ENCODE data around the gene TRIM25.

The TRIM25 gene

DNA sequence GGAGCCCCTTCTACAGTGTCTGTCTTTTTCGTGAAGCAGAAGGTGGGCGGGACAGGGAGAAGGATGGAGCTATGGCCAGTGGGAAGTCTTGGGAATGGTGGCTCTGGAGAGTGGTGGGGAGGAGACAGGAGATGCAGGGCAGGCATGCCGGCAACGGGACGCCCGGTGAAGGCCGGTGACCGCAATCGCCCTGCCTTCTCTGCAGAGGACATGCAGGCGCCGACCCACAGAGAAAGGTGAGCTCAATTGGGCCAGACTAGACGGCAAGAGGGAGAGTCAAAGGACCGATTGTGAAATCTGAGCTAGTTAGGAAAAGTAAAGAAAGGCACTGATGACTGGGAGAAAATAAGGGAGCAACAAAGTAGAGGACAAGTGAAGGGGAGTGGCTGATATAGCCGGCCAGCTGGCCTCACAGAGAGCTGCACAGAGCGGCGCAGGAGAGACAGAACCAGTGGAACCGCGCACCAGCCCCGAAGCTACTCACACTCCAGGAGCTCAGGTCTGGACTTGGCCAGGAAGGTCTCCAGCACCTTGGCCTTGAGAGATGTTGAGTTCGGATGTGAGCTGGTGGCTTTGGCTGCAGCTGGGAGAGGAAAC is 18.9 kb downstream of the TRIM25 start:
- DNase-seq (ENCODE audit: low spot score) = no peak

DNA sequence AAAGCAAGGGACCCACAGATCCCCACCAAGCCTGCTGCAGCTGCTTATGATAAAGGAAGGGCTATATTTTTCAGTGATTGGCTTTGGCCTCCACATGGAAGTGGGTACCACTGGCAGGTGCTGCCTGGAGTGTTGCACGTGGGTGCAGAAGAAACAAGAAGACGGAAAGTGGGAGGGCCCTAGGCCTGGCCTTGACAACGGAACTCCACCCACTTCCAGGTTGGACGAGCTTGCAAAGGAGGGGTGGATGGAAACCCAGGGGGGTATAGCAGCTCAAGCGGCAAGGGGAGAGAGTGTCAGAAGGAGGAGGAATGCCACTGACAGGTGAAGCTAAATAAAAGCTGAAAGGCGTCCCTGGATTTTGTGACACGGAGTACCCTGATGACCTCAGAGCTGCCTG is 20.3 kb downstream of the TRIM25 start:
- no peak for DNase-seq (ENCODE audit: low spot score)

DNA sequence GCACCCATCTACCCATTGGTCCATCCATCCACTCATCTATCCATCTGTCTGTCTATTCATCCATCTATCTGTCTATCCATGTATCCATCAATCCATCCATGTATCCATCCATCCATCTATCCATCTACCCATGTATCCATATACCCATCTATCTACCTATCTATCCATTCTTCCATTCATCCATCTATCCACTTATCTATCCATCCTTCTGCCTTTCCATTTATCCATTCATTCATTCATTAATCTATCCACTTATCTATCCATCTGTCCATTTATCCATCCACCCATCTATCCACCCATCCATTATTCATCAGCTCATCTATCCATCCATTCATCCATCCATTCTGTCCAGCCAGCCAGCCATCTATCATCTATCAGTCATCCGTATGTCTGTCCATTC is 21.5 kb downstream of the TRIM25 start:
- DNase-seq (ENCODE audit: low spot score) = no peak

DNA sequence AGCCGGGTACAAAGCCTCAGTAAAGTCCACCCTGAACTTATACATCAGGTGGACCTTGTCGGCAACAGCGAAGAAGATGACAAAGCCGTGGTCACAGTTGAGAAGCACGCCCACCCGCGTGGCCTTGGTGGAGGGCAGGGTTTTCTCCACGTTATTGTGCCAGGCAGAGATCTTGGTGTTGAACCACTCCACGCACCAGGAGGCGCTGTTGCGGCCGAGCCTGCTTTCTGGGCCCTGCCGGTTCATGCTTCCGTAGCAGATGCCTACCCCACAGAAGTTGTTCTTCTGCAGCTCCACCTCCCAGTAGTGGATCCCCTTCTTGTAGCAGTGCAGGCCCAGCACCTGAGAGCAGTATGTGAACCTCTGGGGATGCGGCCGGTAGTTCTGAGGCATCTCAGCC is 22.1 kb downstream of the TRIM25 start:
- DNase-seq (ENCODE audit: low spot score) = no peak

DNA sequence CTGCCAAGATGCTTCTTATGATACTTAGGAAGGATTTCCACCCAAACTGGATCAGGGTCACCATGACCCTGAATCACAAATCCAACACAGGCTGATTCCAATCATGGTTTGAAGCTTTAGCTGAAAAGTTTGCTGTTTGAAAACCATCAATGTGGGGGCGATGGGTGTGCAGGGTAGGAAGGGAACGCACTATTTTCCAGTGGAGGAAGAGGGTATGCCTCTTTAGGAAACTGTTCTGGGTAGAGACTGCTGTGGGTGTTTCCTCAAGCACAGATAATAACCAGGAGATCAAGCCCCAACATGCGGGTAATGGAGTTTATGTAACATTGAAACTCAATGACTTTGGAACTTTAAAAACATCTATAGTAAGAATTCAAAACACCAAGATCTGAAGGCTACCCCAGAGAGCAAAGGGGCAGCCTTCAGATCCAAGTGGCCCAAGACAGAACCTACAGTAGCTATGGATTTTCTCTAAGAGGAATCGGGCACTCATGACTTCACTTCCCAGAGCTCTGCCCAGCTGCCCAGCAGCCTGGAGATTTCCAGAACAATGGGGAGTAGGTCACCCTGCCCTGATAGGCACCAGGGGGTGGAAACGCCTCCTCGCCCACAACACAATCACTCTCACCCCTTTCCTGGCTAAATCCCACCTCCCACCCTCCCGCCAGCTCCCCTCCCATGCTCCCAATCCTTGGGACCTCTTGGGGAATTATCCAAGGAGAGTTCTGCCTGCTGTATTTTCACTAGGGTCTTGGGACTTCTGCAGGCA is 22.8 kb downstream of the TRIM25 start:
- no peak for DNase-seq (ENCODE audit: low spot score)

DNA sequence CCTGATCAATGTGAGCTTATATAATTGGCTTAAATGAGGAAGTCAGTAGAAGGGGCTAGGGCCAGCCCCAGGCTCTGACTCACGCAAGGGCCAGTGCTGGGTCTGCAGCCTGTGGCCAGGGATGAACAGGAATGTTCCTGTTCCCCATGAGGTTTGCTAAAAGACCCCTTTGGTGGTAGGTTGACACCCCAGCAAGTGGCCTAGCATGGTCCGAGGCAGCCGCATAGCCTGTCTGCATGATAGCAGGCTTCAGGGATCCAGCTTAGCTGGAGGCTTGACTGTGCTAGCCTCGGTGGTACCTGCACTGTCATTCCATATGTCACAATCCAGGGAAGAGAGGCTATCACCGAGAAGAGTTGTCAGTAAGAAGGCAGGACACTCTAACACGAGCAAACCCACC is 23.5 kb downstream of the TRIM25 start:
- DNase-seq (ENCODE audit: low spot score) = no peak

DNA sequence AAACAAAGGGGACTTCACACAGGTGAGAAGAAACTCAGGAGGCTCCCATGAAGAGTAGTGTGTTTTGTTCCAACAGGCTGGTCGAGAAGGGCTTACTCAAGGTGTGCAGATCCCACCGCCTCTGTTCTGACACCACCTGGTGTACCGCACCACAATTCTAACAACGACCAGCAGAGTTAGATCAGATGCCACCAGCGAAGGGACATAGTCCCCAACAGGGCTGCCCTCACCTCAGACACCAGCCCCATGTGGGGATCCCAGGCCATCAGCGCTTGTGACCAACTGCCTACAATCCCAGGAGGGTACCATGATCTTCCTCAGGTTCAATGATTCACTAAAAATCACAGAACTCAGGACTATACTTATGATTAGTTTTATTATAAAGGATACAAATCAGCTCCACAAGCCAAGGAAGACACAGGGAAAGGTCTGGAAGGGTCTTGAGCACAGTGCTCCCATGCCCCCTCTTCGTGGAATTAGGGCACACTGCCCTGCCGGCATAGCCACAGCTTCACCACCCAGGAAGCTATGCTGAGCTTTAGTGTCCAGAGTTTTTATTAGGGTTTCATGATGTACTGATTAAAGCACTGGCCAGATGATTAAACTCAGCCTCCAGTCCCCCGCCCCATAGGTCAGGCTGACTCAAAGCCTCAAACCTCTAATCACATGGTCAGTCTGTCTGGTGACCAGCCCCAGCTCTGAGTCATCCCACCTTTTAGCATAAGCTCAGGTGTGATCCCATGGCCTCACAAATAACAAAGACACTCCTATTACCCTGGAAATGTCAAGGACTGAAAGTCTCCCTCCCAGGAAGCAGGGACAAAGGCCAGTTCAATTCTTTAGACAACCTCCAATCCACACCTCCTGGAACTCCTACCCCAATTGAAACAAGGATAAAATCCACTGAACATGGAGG is 26.0 kb downstream of the TRIM25 start:
- no peak for DNase-seq (ENCODE audit: low spot score)

DNA sequence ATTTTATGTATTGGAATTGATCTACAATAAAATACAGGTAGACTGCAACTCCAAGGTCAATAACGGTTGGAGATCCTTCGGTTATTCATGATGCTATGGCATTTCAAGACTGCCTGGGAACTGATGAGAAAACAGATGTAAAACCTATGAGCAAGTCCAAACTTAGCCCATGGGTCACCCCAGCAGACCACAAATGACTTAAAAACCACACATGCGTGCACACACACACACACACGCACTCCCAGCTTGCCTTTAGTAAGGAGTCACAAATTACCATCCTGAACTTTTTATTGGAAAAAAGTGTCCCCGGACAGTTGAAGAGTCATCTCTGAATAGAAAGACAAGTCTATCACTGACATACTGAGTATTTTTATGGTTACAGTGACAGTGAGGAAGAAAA is 26.7 kb downstream of the TRIM25 start:
- no peak for DNase-seq (ENCODE audit: low spot score)

DNA sequence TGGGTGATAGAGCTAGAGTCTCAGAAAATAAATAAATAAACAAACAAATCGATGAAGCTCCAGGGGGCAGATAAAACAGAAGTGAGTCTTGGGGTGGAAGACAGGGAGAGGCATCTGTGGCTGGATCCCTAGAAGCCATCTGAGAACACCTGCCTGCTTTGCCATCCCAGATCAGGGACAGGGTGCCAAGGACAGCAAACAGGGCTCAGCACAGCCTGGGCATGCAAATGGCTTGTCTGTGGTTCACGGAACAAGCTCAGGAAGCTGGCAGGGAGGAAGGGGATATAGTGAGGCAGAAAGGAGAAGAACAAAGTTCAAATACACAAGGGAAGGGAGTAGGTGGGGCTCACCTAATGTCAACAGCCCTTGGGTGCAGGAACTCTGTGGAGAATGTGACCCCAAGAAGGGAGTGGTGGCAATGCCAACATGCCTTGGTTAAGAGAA is 27.5 kb downstream of the TRIM25 start:
- DNase-seq (ENCODE audit: low spot score) = no peak

DNA sequence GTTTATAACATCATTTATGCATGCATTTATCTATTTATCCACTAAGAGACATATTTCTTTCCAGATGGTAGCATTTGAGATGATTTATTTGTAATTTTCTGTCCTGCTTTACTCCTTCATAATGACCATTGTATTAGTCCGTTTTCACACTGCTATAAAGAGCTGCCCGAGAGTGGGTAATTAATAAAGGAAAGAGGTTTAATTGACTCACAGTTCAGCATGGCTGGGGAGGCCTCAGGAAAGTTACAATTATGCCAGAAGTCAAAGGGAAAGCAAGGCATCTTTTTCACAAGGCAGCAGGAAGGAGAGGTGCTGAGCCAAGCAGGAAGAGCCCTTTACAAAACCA is 28.6 kb downstream of the TRIM25 start:
- DNase-seq (ENCODE audit: low spot score) = no peak

DNA sequence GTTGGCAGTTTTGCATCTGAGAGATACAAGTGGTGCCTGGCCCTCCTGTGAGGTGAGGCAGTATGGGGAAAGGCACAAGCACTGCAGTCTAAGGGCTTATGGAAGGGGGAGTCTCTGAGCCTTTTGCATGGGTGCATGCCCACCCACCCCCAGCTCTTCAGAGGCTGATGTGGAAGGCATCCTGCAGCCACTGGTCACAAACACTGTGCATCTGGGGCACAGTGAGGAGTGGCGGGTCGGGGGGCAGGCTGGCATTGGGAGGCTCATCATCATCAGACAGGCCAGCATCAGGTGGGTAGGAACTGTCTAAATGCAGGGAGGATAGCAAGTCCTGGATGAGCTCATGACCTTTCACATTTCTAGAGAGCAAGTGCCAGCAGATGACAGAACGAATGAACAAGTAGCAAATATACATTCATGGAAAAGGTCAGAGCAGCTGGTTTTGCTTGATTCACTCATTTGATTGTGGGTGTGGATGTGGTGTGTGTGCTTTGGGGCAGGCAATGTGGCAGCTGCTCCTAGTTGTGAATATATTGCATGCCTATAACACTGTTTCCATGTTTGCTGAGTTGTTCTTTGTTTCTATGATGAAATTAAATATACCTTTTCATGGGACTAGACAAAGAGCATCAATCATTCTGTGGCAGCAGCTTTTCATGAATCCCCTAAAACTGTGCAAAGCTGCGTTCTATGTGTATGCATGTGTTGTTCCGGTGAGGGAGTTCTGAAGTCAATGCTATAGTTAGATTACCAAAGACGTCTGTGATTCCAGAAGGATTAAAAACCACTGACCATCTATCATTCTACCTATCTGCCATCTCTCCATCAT is 29.2 kb downstream of the TRIM25 start:
- no peak for DNase-seq (ENCODE audit: low spot score)

DNA sequence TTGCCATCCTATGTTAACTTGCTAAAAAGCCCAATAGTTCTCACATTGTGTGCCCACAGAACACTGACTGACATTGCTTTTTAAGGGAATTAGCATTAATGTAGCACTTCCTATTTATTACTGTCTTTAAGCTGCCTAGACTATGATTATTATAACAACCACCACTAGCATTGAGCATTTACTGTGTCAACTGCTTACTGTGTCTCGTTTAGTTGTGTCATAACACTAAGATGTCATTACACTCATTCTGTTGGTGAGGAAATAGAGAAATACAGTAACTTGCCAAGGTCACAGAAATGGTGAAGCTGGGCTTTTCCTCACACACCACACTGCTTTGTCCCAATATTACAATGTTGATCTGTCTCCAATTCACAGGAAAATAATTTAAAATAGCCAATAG is 30.2 kb downstream of the TRIM25 start:
- no peak for DNase-seq (ENCODE audit: low spot score)

DNA sequence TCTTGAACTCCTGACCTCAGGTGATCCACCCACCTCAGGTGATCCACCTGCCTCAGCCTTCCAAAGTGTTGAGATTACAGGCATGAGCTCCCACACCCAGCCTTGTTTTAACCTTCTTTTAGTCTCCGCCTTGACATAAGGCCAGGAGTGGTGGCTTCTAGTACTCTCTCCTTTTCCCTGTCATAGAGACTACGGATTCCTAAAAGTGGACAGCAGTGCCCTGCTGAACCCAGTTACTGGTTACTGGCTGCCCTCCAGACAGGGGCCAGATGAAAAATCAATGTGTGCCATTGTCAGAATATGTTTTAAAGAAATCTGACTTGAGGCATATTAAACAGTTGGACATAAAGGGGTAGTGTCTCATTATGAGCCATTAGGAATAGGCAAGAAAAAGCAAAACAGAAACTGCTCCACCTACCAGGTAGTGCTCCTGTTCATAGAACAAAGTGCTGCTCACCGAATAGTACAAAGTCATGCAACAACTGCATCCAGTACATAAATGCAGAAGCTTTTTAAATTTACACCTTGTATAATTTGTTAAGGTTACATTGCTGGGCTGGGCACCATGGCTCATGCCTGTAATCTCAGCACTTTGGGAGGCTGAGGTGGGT is 32.1 kb downstream of the TRIM25 start:
- DNase-seq (ENCODE audit: low spot score) = no peak

DNA sequence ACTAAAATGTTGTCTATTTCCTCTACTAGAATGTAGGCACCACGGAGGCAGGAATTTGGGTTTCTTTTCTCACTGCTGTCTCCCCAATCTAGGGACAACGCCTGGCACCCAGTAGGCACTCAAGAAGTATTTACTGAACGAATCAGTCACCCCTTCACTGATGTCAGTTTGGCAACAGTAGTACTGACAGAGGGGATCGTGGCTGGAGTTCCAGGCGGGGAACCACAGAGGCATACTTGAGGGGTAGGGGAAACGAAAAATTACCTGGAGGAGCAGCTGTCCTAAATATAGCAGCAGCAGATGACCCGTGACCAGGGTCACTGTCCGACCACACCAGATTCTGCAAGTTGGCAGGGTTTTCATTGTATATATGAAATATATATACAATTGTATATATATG is 33.3 kb downstream of the TRIM25 start:
- no peak for DNase-seq (ENCODE audit: low spot score)

DNA sequence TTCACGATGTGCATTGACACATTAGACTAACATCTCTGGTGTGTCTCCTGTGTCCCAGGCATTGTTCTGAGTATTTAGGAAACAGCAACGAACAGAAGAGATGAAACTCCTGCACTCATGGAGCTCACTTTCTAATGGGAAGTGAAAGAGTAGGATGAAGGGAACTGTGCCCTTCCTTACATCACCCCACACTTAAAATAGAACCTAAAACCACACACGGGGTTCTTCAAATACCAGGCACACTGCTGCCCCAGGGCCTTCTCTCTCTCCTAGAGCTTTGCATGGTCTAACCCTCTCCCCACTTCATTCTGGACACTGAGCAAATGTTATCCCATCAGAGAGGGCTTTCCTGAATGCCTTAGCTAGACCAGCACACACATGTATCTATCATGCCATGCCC is 33.7 kb downstream of the TRIM25 start:
- DNase-seq (ENCODE audit: low spot score) = no peak

DNA sequence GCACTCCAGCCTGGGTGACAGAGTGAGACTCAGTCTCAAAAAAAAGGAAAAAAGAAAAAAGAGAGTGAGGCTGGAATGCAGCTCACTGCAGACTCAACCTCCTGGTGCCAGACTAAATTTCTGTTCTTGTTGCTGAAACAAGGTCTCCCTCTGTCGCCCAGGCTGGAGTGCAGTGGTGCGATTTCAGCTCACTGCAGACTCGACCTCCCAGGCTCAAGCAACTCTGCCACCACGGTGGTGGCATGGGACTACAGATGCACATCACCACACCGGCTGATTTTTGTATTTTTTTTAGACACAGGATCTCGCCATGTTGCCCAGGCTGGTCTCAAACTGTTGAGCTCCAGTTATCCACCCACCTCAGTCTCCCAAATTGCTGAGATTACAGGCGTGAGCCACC is 34.6 kb downstream of the TRIM25 start:
- no peak for DNase-seq (ENCODE audit: low spot score)

DNA sequence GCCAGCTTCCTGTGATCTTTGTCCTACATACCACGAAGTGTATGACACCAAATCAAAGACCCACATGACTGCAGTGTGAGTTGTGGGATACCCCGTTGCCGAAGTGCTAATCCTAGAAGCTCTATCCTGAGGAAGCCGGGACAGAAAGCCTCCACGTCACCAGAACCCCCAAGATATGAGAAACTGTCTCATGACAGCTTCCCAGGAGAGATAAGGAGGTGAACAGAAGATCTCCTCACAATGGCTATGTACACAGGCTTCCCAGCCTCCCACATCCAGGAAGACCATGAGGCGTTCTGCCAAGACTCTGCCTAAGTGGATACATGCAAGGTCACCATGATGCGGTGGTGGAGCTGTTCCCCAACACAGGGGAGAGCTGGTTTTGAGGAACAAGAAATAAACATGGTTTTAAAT is 37.1 kb downstream of the TRIM25 start:
- DNase-seq (ENCODE audit: low spot score) = no peak

DNA sequence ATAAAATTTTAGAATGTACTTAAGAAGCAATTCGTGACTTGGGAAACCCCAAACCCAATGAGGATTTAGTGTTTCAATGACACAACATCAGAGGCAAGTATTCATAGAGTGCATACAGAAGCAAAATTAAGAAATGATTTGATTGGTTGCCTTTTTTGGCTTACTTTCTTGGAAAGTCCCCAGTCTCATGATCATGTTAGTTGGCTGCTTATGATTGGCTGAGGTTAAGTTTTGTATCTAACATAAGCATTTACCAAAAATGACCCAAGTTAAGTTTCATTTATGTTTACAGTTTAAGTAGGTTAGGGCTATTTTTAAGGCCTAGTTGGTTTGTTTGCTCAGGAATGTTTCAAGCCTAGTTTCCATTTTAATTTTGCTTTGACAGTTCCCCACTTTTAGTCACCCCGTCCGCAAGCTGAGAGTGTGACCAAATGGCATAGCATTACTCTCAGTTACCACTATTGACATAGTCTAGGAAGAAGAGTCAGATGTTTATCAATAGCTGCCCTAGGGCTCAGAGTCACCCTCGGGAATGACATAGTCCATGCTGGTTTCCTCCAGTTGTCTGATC is 43.7 kb downstream of the TRIM25 start:
- no peak for DNase-seq (ENCODE audit: low spot score)

DNA sequence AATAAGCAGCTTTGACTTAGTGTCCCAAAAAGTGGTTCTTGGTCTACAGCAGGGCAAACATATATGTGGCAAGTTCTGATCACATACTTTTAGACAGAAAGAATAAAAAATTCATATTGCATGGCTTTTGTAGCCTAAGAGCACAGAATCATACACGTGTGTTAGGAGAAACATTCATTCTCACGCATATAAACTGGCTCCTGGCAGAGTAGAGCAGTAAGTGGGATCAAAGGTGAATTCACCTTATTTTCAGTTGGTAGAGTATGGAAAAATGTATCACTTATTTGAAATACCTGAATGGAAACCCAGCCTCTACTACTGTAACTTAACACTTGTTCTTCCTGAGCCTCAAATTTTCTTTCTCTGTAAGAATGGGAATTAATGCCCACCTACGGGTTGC is 45.1 kb downstream of the TRIM25 start:
- DNase-seq (ENCODE audit: low spot score) = no peak

DNA sequence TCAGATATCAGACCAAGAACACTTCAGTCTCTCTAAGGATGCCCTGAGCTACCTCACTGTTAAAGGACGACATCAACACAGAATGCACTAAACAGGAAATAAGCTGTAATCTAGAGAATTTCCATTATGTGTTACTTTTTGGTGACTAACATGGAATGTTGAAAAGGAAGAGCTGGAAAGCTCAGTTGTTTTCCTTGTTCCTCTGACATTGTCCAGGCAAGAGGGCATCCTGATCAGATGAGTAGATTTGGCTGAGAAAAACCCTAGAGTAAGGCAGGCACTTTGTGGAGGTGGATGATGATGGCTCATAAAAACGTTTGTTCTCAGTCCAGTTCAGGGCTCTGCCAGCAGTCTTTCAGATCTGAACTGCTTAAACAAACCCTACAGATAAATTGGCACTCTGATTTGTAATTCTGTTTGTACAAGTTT is 45.9 kb downstream of the TRIM25 start:
- peak; percentile 92 for DNase-seq (ENCODE audit: low spot score)

DNA sequence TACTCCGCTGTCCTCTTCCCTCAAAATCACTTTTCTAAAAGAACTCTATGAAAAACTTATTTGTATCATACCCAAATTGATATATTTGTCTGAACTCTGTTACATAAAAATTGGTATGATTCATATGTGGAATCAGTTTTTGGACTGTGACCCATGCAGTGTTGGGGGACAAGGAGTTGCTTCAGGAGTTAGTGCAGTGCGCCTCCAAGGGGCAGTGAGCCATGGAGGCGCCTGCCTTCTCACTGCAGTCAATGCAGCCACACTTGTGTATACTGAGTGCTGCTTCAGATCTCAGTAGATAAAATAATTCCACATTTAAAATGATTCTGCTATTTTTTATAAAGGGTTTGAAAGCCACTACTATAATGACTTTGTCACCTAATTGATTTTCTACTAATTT is 47.4 kb downstream of the TRIM25 start:
- no peak for DNase-seq (ENCODE audit: low spot score)
